ENCODE measurements around the gene ADGRL3.
"Not testable (repeated sequence)": the region's sequence is repeated elsewhere in the genome, so short reads cannot be mapped to it uniquely, and the experiment has no call there.

Gene ADGRL3

DNA sequence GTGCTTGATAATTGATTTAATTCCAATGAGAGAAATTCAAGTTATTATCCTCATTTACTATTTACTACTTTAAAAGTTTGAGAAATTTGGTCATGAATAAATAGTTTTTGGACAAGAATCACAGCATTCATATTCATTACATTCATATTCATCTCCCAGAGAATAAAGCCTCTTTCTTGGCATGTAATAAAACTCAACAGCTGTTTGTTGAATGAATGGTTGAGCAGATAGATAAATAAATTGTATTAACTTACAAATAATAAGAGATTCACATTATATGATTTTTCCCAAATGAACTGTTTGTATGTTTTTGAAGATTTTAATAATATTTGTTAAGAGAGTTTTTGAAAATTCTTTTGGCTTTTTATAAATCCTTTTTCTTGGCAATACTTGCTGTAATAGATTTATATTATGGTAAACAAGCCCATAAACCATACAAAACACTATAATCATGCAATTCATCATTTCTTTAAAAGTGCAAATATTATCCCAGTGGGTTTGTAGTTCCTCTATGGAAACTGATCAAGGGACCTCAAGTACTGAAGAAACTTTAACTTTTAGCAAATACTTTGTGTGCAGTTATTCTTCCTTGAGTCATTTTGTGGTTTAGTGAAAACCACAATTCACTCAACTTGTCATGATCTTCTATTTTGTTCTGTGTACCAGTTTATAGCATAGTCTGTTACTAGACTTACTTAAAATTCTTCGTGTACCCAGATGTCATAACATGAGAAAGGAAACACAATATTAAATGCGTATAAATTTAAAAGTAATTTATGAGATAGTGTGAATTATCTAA lies 371.8 kb downstream of the ADGRL3 start:
- no peak for DNase-seq

- DNase-seq = no peak
Measured at GRCh38 chr4:61575796-61576195, 375.7 kb downstream of the ADGRL3 start.

GRCh38 chr4:61579786-61580185 lies 379.7 kb downstream of the ADGRL3 start:
- DNase-seq = no peak

DNA sequence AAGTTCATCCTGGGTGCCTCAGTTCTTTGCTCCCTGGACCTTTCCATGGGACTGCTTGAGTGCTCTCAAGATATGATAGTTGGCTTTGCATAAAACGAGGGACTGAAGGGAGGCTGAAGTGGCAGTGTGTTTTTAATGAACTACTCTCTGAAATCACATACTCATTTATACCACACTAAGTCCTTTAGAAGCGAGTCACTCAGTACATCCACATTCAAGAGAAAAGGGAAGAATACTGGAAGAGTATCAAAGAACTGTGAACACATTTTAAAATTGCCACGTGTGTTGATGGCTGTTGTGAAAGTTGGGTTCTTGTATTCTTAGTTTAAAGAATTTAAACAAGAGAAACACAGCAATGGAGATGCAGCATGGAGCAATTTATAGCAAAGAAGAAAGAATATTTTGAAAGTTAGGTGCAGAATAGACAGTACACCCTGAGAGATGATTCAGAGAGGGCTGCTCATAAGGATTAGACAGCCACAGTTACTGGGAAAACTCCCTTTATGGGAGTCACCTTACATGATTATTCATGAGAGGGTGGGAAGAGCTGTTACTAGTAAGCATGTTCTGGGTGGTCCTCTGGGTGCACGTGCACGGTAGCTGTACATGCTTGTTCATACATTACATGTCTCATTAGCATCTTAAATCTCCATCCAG lies 380.7 kb downstream of the ADGRL3 start:
- DNase-seq = no peak

DNA sequence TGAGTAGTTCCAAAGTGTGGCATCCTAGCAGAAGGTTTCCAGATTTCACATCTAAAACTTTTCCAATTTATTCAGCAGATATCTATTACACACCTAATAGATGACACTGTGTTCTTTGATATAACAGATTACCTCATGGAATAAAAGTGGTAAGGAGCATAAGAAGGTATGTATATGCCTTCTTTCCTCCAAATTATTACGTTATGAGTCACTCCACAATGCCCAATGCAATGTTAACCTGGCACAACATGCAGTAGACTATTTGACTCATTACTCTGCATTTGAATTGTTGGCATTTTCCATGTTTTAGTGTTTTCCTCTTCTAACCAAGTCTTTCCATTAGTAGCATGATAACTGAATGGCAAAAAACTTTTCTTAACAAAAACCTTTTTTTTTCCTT lies 383.6 kb downstream of the ADGRL3 start:
- no peak for DNase-seq

DNA sequence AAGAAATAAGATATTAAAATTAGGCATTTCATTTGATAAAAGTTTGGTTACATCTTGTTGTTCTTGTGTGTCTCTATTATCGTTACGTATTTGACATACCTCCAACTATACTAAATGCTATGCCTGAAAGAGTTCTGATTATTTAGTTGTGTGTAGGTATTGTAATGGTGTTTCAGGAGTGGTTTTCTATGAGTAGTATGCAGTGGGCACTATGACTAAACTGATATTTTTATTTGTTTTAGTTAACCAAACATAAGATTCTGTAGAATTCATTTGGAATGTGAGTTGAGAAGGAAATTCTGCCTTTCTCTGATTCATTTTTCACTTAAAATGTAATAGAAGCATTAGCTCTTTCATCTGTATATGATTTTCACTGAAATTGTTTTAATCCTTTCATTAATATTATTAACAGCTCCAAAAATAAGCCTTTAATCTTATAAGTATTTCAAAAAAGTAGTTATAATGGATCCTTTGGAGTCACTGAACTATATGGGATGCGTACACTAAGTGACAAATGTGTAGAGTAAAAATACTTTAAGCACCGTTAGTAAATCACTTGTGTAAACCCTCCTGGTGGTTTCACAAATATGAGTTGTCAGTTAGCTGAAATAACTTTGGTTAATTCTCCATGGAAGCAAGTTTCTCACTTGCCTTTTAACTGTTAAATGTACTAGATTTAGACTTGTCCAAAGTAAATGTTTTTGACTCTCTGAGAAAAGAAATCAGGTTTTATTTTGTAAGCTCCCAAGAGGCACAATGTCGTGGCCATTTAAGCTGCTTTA lies 388.7 kb downstream of the ADGRL3 start:
- DNase-seq = no peak

DNA sequence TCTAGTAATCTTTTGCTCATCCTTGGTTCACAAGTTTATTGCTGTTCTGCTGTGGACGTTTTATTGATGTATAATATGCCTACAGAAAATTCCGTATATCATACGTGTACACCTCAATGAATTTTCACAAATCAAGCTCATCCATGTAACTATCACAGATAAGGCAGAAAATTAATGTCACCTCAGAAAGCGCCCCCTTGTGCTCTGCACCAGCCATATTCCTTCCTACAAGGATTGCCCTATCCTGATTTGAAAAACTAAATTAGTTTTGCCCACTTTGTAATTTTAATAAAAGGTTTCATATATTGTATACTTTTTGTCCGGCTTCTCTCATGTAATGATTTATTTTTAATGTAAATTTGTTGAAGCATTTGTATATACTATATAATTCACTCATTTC lies 390.8 kb downstream of the ADGRL3 start:
- no peak for DNase-seq

- no peak for DNase-seq
Measured at GRCh38 chr4:61596606-61597340, 396.6 kb downstream of the ADGRL3 start.

DNA sequence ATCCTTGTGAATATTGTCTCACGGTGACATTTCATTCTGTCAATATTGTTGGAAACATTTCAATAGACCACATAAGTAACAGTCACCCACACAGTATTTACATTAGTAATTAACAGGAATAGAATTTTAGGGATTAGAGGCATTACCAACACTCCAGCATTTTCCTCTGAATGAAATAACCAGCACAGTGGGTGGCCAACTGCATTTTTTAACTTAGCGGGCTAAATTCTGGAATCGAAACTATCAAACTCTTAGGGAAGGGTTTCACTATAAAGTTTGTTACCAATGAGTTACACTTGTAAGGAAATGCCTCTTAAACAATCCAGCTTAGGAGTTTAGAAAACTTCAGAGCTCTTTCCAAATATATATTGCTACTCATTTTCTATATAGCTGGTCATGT lies 403.0 kb downstream of the ADGRL3 start:
- DNase-seq = no peak

- DNase-seq = no peak
Measured at GRCh38 chr4:61604054-61604453, 403.9 kb downstream of the ADGRL3 start.

- DNase-seq = no peak
Measured at GRCh38 chr4:61605984-61606383, 405.9 kb downstream of the ADGRL3 start.

- DNase-seq = no peak
Measured at GRCh38 chr4:61614231-61614630, 414.1 kb downstream of the ADGRL3 start.

DNA sequence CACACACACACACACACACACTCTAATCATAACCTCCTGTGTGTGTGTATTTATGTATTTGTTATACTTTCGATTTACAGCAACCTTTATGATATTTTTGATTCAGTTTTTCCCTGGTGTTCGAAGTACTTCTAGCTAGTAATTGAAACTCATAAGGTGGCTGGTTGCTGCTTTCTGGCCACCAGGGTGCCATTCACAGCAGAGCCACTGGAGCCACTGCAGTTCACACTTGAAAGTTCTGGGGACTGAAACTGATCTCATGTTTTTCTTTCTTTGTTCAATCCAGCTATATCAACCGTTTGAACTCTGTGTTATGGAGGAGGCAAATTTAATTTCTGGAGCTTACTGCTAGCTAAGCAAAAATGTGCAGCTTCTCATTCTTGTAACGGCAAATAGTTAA lies 419.4 kb downstream of the ADGRL3 start:
- DNase-seq = no peak

- no peak for DNase-seq
Measured at GRCh38 chr4:61628282-61628681, 428.2 kb downstream of the ADGRL3 start.

- no peak for DNase-seq
Measured at GRCh38 chr4:61628727-61629126, 428.6 kb downstream of the ADGRL3 start.

DNA sequence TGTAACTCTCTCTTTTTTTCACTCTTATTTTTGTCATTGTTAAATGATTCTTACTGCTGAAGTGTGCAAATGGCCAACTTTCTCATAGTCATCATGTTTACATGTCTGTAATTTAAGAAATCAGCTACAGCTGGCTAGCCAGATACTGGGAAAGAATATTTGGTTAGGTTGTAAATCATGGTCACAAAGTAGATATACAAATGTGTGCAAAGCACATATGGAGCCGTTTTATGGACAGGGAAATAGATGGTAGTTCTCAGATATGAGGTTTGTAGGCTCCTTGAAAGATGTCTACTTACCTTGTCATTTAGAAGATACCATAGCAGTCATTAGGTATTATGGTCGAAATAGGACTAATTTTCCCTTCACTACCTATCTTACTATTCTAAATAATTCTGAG lies 430.4 kb downstream of the ADGRL3 start:
- no peak for DNase-seq

GRCh38 chr4:61638591-61638990 lies 438.5 kb downstream of the ADGRL3 start:
- no peak for DNase-seq

DNA sequence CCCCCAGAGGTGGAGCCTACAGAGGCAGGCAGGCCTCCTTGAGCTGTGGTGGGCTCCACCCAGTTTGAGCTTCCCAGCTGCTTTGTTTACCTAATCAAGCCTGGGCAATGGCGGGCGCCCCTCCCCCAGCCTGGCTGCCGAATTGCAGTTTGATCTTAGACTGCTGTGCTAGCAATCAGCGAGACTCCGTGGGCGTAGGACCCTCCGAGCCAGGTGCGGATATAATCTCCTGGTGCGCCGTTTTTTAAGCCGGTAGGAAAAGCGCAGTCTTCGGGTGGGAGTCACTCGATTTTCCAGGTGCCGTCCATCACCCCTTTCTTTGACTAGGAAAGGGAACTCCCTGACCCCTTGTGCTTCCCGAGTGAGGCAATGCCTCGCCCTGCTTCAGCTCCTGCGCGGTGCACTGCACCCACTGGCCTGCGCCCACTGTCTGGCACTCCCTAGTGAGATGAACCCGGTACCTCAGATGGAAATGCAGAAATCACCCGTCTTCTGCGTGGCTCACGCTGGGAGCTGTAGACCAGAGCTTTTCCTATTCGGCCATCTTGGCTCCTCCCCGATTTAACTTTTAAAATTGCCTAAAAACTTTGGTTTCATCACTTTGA lies 446.7 kb downstream of the ADGRL3 start:
- not testable (repeated sequence) for DNase-seq

GRCh38 chr4:61648264-61648663 lies 448.1 kb downstream of the ADGRL3 start:
- DNase-seq = no peak

DNA sequence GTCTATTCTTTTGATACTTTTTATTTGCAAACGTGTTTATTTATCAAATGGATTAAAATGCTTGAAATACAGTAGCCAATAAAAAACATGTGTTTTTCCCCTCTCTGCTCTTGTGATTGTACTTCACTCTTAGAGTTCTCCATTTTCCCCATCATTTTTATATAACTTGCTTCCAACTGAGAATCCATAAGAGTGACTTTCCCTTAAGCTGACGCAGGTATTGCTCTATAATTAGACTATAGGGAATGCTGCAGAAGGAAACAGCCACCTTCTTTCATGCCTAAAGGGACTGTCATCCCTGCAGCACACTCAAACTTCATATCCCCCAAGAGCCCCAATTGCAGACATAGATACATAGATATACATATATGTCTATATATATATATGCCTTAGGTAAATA lies 456.9 kb downstream of the ADGRL3 start:
- no peak for DNase-seq

GRCh38 chr4:61661960-61662359 lies 461.8 kb downstream of the ADGRL3 start:
- no peak for DNase-seq

DNA sequence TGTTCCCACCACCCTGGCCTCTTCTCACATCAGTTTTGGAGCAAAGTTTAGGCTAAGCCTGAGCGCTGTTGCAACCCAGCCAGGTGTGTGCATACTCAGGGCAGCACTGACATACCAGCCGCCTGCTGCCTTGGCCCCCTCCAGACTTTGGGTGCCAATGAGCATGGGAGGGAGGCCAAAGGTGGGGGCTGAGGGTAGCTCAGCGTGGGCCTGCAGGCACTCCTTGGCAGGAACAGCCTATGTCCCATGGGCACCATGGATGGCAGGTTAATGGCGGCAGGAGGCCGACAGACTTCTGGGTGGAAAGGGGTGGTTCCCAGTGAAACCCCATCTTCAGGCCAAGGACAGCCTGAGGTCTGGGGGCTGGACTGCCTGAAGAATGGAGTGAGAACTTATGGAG lies 462.2 kb downstream of the ADGRL3 start:
- DNase-seq = no peak

DNA sequence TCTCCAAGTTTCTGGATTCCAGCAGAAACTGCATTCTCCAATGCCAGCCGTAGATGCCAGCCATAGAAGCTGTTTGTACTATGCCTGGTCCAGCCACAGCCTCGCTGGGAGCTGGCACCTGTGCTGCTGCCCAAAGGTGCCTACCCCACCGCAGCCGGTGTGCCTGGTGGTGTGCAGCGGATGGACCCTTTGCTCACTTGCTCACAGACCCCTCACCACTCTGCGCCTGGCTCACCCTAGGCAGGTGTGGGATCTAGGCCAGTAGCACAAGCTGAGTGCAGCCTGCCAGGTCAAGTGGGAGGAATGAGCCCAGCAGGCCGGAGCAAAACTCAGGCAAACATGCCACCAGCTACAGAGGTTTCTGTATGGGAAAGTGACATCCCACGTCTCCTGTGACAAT lies 463.2 kb downstream of the ADGRL3 start:
- no peak for DNase-seq
